Upper lobe of right lung (tissue), 1 donor: ENCODE data around the gene TBC1D12. TPM values are rescaled to one million over a fixed set of nuclear protein-coding genes. Genes with fewer than 3 reads are reported as not detected.

Experiments
- ATAC-seq: fragments of 200-7000 bp; cut with Tn5 transposase; one replicate; pipeline ENCODE4 v1.9.1; 2020; ENCODE audit warnings: mild to moderate bottlenecking, moderate library complexity
- DNase-seq: peaks from one replicate; pipeline ENCODE4 v3.0.0-alpha.2; 2020
- H3K27ac ChIP-seq: fragments of 200-600 bp; one replicate; pipeline ENCODE4 v1.8.0; 2022
- H3K27me3 ChIP-seq: fragments of 200-600 bp; one replicate; pipeline ENCODE4 v1.8.0; 2022; ENCODE audit warnings: mild to moderate bottlenecking
- H3K36me3 ChIP-seq: fragments of 200-600 bp; one replicate; pipeline ENCODE4 v1.8.0; 2022
- H3K4me1 ChIP-seq: fragments of 200-600 bp; one replicate; pipeline ENCODE4 v1.8.0; 2022
- H3K4me3 ChIP-seq: fragments of 200-600 bp; one replicate; pipeline ENCODE4 v1.8.0; 2022; ENCODE audit warnings: mild to moderate bottlenecking
- H3K9me3 ChIP-seq: fragments of 200-600 bp; one replicate; pipeline ENCODE4 v1.8.0; 2022
- intact Hi-C: fragments of 100-400 bp; cut with DNase I; formaldehyde crosslinking; loops from one replicate; pipeline ENCODE4 v1.11.0; 2022
- total RNA-seq: library from RNA; stranded (reverse); fragmentation: NEBNext Ultra II Directional; extraction: Animal tissue kit (Norgen Biotek cat#: 25700); gene quantifications from one replicate; pipeline ENCODE4 v1.2.1, GENCODE V29; 2021
- TF ChIP-seq, protein P1 (sequence below): fragments of 200-600 bp; IDR thresholded peaks from one replicate; pipeline ENCODE4 v1.8.0; 2022; ENCODE audit warnings: antibody characterized with exemption
- donor health status: DM: no; HTN: yes; CAD: no; lungs with severe emphysema.

The TBC1D12 gene
- total RNA-seq, 1 donor from 2014 or later: 11.1 TPM

DNA sequence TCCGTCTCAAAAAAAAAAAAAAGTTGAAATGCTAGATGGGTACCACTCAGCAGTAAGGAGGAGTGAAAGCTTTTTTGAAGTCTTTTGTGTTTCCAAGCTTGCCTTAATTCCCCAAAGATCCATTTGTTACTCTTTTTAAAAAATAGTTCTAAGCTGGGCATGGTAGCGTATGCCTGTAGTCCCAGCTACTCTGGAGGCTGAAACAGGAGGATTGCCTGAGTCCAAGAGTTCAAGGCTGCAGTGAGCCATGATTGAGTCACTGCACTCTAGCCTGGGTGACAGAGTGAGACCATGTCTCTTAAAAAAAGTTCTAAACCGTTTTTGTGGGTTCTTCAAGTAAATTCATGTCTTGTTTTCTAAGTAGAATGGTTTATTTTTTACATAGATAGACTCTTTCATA is 5.3 kb downstream of the TBC1D12 start:
- TF ChIP-seq, protein P1, sequence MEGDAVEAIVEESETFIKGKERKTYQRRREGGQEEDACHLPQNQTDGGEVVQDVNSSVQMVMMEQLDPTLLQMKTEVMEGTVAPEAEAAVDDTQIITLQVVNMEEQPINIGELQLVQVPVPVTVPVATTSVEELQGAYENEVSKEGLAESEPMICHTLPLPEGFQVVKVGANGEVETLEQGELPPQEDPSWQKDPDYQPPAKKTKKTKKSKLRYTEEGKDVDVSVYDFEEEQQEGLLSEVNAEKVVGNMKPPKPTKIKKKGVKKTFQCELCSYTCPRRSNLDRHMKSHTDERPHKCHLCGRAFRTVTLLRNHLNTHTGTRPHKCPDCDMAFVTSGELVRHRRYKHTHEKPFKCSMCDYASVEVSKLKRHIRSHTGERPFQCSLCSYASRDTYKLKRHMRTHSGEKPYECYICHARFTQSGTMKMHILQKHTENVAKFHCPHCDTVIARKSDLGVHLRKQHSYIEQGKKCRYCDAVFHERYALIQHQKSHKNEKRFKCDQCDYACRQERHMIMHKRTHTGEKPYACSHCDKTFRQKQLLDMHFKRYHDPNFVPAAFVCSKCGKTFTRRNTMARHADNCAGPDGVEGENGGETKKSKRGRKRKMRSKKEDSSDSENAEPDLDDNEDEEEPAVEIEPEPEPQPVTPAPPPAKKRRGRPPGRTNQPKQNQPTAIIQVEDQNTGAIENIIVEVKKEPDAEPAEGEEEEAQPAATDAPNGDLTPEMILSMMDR: no peak
- no peaks in the 10 kb centered on the region for H3K27me3 ChIP-seq
- peaks cover 20% of the 10 kb centered on the region for H3K4me1 ChIP-seq
- no peaks in the 10 kb centered on the region for H3K9me3 ChIP-seq
- no peaks in the 10 kb centered on the region for H3K36me3 ChIP-seq
- intact Hi-C loops: no loop called here
- no peak overlapping the region for H3K4me3 ChIP-seq
- H3K27ac ChIP-seq: no peak overlapping the region
- DNase-seq: no peak
- no peak for ATAC-seq

DNA sequence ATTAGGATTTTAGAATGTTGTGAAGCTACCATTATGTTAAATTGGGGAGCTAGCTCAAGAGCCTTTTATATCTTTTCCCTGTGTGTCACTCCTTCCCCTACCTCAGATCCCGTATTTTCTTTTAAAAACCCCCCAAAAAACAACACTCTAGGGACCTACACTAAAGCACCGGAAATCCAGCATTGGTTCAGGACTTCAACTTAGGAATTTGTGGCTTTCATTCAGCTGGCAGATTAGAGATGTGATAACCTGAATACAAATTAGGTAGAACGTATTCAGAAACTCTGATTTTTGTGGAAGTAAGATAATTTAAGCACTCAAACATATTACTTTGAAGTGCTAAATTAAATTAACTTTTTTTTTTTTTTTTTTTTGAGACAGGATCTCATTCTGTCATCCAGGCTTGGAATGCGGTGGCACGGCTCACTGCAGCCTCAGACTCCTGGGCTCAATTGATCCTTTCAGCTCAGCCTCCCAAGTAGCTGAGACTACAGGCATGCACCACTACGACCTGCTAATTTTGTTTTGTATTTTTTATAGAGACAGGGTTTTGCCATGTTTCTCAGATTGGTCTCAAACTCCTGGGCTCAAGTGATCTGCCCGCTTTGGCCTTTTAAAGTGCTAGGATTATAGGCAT is 6.8 kb downstream of the TBC1D12 start:
- no peaks in the 10 kb centered on the region for H3K27me3 ChIP-seq
- intact Hi-C loops: no loop called here
- TF ChIP-seq, protein P1: no peak
- DNase-seq (no peak), ATAC-seq (no peak)
- H3K4me3 ChIP-seq: no peak overlapping the region
- H3K4me1 ChIP-seq: peaks cover 28% of the 10 kb centered on the region
- no peaks in the 10 kb centered on the region for H3K9me3 ChIP-seq
- H3K27ac ChIP-seq: no peak overlapping the region
- no peaks in the 10 kb centered on the region for H3K36me3 ChIP-seq

GRCh38 chr10:94411304-94411703 is 9.0 kb downstream of the TBC1D12 start:
- Histone ChIP-seq H3K9me3 (no peaks in the 10 kb centered on the region), H3K4me3 (no peak overlapping the region), H3K27ac (no peak overlapping the region), H3K36me3 (no peaks in the 10 kb centered on the region), H3K4me1 (peaks cover 13% of the 10 kb centered on the region), H3K27me3 (no peaks in the 10 kb centered on the region)
- ATAC-seq: no peak
- DNase-seq: no peak
- TF ChIP-seq, protein P1: no peak
- intact Hi-C loops: no loop called here

GRCh38 chr10:94412449-94412848 is 10.1 kb downstream of the TBC1D12 start:
- H3K27me3 ChIP-seq: no peaks in the 10 kb centered on the region
- intact Hi-C loops: no loop called here
- DNase-seq (no peak), ATAC-seq (no peak)
- H3K4me1 ChIP-seq: peaks cover 13% of the 10 kb centered on the region
- no peak overlapping the region for H3K27ac ChIP-seq
- H3K9me3 ChIP-seq: no peaks in the 10 kb centered on the region
- no peaks in the 10 kb centered on the region for H3K36me3 ChIP-seq
- no peak overlapping the region for H3K4me3 ChIP-seq
- TF ChIP-seq, protein P1: no peak

GRCh38 chr10:94413361-94413760 is 11.0 kb downstream of the TBC1D12 start:
- intact Hi-C loops: no loop called here
- Histone ChIP-seq H3K4me3 (no peak overlapping the region), H3K4me1 (peaks cover 8% of the 10 kb centered on the region), H3K27me3 (no peaks in the 10 kb centered on the region), H3K9me3 (no peaks in the 10 kb centered on the region), H3K27ac (no peak overlapping the region), H3K36me3 (no peaks in the 10 kb centered on the region)
- no peak for ATAC-seq
- TF ChIP-seq, protein P1: no peak
- DNase-seq: no peak

DNA sequence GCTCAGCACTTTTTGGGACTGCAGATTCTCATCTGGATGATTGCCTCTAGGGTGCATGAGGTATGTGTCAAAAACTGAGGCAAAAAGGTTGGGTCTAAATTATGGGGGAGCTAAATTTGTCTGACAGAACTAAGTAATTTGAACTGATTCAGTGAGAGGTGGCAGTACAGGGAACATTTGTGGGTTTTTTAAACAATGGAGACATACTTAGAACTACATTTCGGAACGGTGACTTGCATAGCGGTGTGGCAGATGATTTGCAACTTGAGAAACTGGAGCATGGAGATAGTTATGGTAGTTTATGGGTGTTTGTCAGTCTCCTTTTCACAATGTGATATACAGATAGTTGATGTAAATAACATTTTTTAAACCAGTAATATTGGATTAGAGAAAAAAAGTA is 14.6 kb downstream of the TBC1D12 start:
- no peak for ATAC-seq
- DNase-seq: no peak

More for the DNA sequence above, 14.6 kb downstream of the TBC1D12 start:
- Histone ChIP-seq H3K27ac (no peak overlapping the region), H3K4me1 (peaks cover 8% of the 10 kb centered on the region), H3K36me3 (no peaks in the 10 kb centered on the region), H3K4me3 (no peak overlapping the region), H3K27me3 (no peaks in the 10 kb centered on the region), H3K9me3 (no peaks in the 10 kb centered on the region)
- intact Hi-C loops: no loop called here
- TF ChIP-seq, protein P1: no peak
